HepG2 (cell line): ENCODE measurements around the gene HCFC1R1. TPM values are rescaled to one million over a fixed set of nuclear protein-coding genes. Genes with fewer than 3 reads are reported as not detected.

Experiments used
- AHDC1 ChIP-seq: sonication (generic); formaldehyde crosslinking; IDR thresholded peaks from 2 replicates; pipeline ENCODE4 v1.5.1; 2020; ENCODE audit warnings: mild to moderate bottlenecking, missing genetic modification reagents, borderline replicate concordance
- ARID5B ChIP-seq: IDR thresholded peaks from 2 replicates; pipeline ENCODE4 v1.4.0; 2020; ENCODE audit warnings: mild to moderate bottlenecking, missing genetic modification reagents
- ATF7 ChIP-seq, 2 experiments: fragments of 450-650 bp in 1 of 2; sonication (generic) in 1 of 2; formaldehyde crosslinking in 1 of 2; IDR thresholded peaks; 2 replicates each; pipeline versions ENCODE4 v1.4.0 to v1.6.1; 2016 to 2020; ENCODE audit warnings: antibody characterized with exemption in 1 of 2, mild to moderate bottlenecking in 1 of 2, missing genetic modification reagents in 1 of 2
- CTCF ChIP-seq: sonication (generic); formaldehyde crosslinking; IDR thresholded peaks from 2 replicates; pipeline ENCODE4 v1.5.0; 2020; ENCODE audit warnings: mild to moderate bottlenecking, missing genetic modification reagents, moderate library complexity
- KAT7 ChIP-seq: IDR thresholded peaks from 2 replicates; pipeline ENCODE4 v1.6.1; 2018; ENCODE audit warnings: borderline replicate concordance, missing compliant biosample characterization
- MTF2 ChIP-seq: sonication (generic); formaldehyde crosslinking; IDR thresholded peaks from 2 replicates; pipeline ENCODE4 v1.5.0; 2020; ENCODE audit warnings: missing genetic modification reagents, borderline replicate concordance
- NR1H2 ChIP-seq: sonication (generic); formaldehyde crosslinking; IDR thresholded peaks from 2 replicates; pipeline ENCODE4 v1.8.1; 2022; ENCODE audit warnings: low read depth, missing genetic modification reagents, borderline replicate concordance
- NR2C2 ChIP-seq: sonication (generic); formaldehyde crosslinking; IDR thresholded peaks from 2 replicates; pipeline ENCODE4 v1.4.0; 2020; ENCODE audit warnings: missing genetic modification reagents, mild to moderate bottlenecking, moderate library complexity, borderline replicate concordance
- SKI ChIP-seq: fragments of 450-650 bp; IDR thresholded peaks from one replicate; pipeline ENCODE4 v1.6.1; 2018; ENCODE audit warnings: mild to moderate bottlenecking; ENCODE audit not compliant: partially characterized antibody
- TCF7L2 ChIP-seq: IDR thresholded peaks from 2 replicates; pipeline ENCODE4 v1.6.1; 2011; ENCODE audit warnings: mild to moderate bottlenecking, low read depth, low read length, moderate library complexity
- TFAP4 ChIP-seq: sonication (generic); IDR thresholded peaks from 2 replicates; pipeline ENCODE4 v1.6.1; 2016; ENCODE audit warnings: low read depth, borderline replicate concordance
- ZFP1 ChIP-seq: IDR thresholded peaks from 2 replicates; pipeline ENCODE4 v1.6.1; 2016
- ZNF674 ChIP-seq: sonication (generic); formaldehyde crosslinking; IDR thresholded peaks from 2 replicates; pipeline ENCODE4 v1.5.0; 2020; ENCODE audit warnings: low read depth, mild to moderate bottlenecking, missing genetic modification reagents
- polyA plus RNA-seq, 8 experiments: library from polyadenylated mRNA; depleted of rRNA in 3 of 8; stranded (reverse) in 7 of 8; unstranded in 1 of 8; fragments of >200 nt; fragmentation: Illumina TruSeq in 4 of 8; extraction: Trizol in 4 of 8; gene quantifications; 2 replicates each; pipeline versions ENCODE4 v1.2.1 to v1.2.3, GENCODE V29; 2011 to 2016; ENCODE audit warnings: low read depth in 4 of 8, missing spikeins in 1 of 8, mixed read lengths in 1 of 8; ENCODE audit not compliant: insufficient read depth in 1 of 8
- total RNA-seq, 5 experiments: library from RNA; depleted of rRNA; stranded (reverse); fragments of >200 nt; fragmentation: Illumina TruSeq; extraction: Trizol; gene quantifications; 2 replicates each; pipeline ENCODE4 v1.2.3, GENCODE V29; 2016; ENCODE audit warnings: low read depth in 1 of 5

HCFC1R1 gene
- total and polyA plus RNA-seq, 2 of the 13 experiments (the other 11 are each of a cell fraction or from before 2014, with no cell fraction given), result 13.8 to 16.1 TPM

GRCh38 chr16:3023669-3024478 is at the start of gene HCFC1R1, which contains the start of gene THOC6 (continued):
- no peak for TF ChIP-seq AHDC1 (CRISPR knock-in tag)
- TF ChIP-seq TFAP4, result peak; percentile 85; the same call in 1 of the 2 replicates
- no peak for TF ChIP-seq NR1H2
- no peak for TF ChIP-seq KAT7 (CRISPR knock-in tag)
- TF ChIP-seq ZNF674 (CRISPR knock-in tag), result no peak
- peak; percentile 95 for TF ChIP-seq NR2C2 (CRISPR knock-in tag)
- TF ChIP-seq MTF2 (CRISPR knock-in tag), result no peak; the same call in 1 of the 2 replicates
- TF ChIP-seq ZFP1 (CRISPR knock-in tag), result 0 out of 2 replicates have a peak, but pooled peaks have one; percentile 26
- TF ChIP-seq TCF7L2, result no peak
- TF ChIP-seq ATF7 (IDR thresholded peaks at IDR 0.05), result no peak
- TF ChIP-seq ATF7 (CRISPR knock-in tag; IDR thresholded peaks at IDR 0.05), result peak; percentile 67; the same call in 1 of the 2 replicates
- peak; percentile 50; the same call in 1 of the 2 replicates for TF ChIP-seq ARID5B
- TF ChIP-seq SKI, result peak; percentile 45
- TF ChIP-seq CTCF (CRISPR knock-in tag), result peak; percentile 42; the same call in 1 of the 2 replicates
